Nephron progenitor cell (in vitro differentiated cells): Measurements from ENCODE around the gene CDH4.

Source experiments
- DNase-seq: peaks from one replicate; pipeline ENCODE4 v3.0.0; 2021
- H3K27ac Mint-ChIP-seq: 2 replicates; pipeline ENCODE4 v1.8.0; 2021; ENCODE audit warnings: mild to moderate bottlenecking, moderate library complexity, mixed read lengths
- H3K27me3 Mint-ChIP-seq: 2 replicates; pipeline ENCODE4 v1.8.0; 2021; ENCODE audit warnings: mild to moderate bottlenecking, low read depth, mixed read lengths; ENCODE audit not compliant: poor library complexity
- H3K36me3 Mint-ChIP-seq: 2 replicates; pipeline ENCODE4 v1.8.0; 2021; ENCODE audit warnings: low read depth, mixed read lengths
- H3K4me1 Mint-ChIP-seq: 2 replicates; pipeline ENCODE4 v1.8.0; 2021; ENCODE audit warnings: mixed read lengths
- H3K4me3 Mint-ChIP-seq: 2 replicates; pipeline ENCODE4 v1.8.0; 2021; ENCODE audit warnings: mild to moderate bottlenecking, moderate library complexity, mixed read lengths
- H3K9me3 Mint-ChIP-seq: 2 replicates; pipeline ENCODE4 v1.8.0; 2021; ENCODE audit warnings: mild to moderate bottlenecking, moderate library complexity, mixed read lengths
- CTCF ChIP-seq: fragments of 200-600 bp; sonication (generic); IDR thresholded peaks from 2 replicates; pipeline ENCODE4 v1.5.0; 2021; ENCODE audit warnings: antibody characterized with exemption

CDH4 gene

GRCh38 chr20:61737346-61737745, 485.3 kb downstream of the CDH4 start:
- Mint-ChIP-seq H3K9me3 (no peaks in the 10 kb centered on the region), H3K4me1 (peaks cover 33% of the 10 kb centered on the region), H3K27me3 (peaks cover 11% of the 10 kb centered on the region), H3K27ac (no peak overlapping the region), H3K36me3 (no peaks in the 10 kb centered on the region), H3K4me3 (no peak overlapping the region)
- TF ChIP-seq CTCF, result no peak
- DNase-seq, result no peak

GRCh38 chr20:61737812-61738443, 485.9 kb downstream of the CDH4 start:
- Mint-ChIP-seq H3K4me1 (peaks cover 28% of the 10 kb centered on the region), H3K9me3 (no peaks in the 10 kb centered on the region), H3K27me3 (peaks cover 7% of the 10 kb centered on the region), H3K36me3 (no peaks in the 10 kb centered on the region), H3K27ac (no peak overlapping the region), H3K4me3 (no peak overlapping the region)
- TF ChIP-seq CTCF, result no peak
- no peak for DNase-seq

GRCh38 chr20:61738601-61739069, 486.6 kb downstream of the CDH4 start:
- Mint-ChIP-seq H3K27ac (no peak overlapping the region), H3K9me3 (no peaks in the 10 kb centered on the region), H3K36me3 (no peaks in the 10 kb centered on the region), H3K4me3 (no peak overlapping the region), H3K4me1 (peaks cover 21% of the 10 kb centered on the region), H3K27me3 (peaks cover 7% of the 10 kb centered on the region)
- TF ChIP-seq CTCF, result no peak
- DNase-seq, result no peak

GRCh38 chr20:61739086-61739831, 487.2 kb downstream of the CDH4 start:
- H3K36me3 Mint-ChIP-seq, result no peaks in the 10 kb centered on the region
- TF ChIP-seq CTCF, result no peak
- H3K27me3 Mint-ChIP-seq, result peaks cover 11% of the 10 kb centered on the region
- DNase-seq, result no peak
- H3K4me1 Mint-ChIP-seq, result peaks cover 14% of the 10 kb centered on the region
- no peaks in the 10 kb centered on the region for H3K9me3 Mint-ChIP-seq
- H3K27ac Mint-ChIP-seq, result no peak overlapping the region
- H3K4me3 Mint-ChIP-seq, result no peak overlapping the region

- no peak for TF ChIP-seq CTCF
- Mint-ChIP-seq H3K27me3 (peaks cover 9% of the 10 kb centered on the region), H3K27ac (no peak overlapping the region), H3K36me3 (no peaks in the 10 kb centered on the region), H3K4me1 (peaks cover 10% of the 10 kb centered on the region), H3K9me3 (no peaks in the 10 kb centered on the region), H3K4me3 (no peak overlapping the region)
- no peak for DNase-seq
Measured at GRCh38 chr20:61739832-61740118, 487.7 kb downstream of the CDH4 start.
